GM19023 (cell line): ENCODE measurements around the gene UBE2E2.

Experiments used
- ATAC-seq: cut with Tn5 transposase; IDR thresholded peaks from one replicate; pipeline ENCODE4 v1.9.1; 2021; ENCODE audit warnings: mild to moderate bottlenecking, moderate library complexity; ENCODE audit not compliant: unreplicated experiment

Gene UBE2E2

DNA sequence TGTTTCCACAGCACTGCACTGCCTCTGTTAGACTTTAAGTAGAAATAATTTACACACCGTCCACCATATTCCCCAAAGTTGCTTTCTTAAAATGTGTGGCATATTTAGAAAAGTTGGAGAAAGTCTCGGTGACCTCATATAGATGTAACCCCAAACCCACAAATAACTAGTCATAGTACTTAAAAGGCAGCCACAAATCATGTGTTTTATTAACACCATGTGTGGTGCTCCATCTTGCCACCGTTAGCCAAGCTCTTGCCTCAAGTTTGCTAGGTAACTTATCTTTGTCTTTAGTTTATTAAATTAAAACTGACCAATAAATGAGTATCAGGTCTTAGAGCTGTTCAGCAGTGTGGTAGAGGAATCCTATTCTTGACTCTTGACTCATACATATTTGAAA lies 257.9 kb downstream of the UBE2E2 start:
- ATAC-seq, result no peak

GRCh38 chr3:23463791-23464190 lies 260.7 kb downstream of the UBE2E2 start:
- no peak for ATAC-seq

- no peak for ATAC-seq
These were observed 262.4 kb downstream of the UBE2E2 start for GRCh38 chr3:23465569-23465968.

DNA sequence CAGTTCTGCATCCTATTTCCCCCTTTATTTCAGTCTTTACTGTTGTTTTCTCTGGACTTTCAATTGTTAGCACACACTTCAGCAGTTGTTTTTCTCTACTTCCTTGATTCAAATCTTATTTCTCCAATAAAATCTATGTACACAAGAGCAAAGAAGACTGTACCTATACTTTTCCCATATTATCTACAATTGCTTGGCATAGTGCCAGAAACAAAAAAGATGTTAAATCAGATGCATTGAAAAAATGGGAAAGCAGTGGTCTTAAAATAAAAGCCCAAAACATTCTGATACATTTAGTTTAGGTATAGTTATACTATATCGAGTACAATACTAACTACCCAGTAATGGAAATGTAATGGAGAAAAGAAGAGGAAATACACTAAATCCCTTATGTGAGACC lies 265.1 kb downstream of the UBE2E2 start:
- no peak for ATAC-seq

GRCh38 chr3:23474580-23475357 lies 271.6 kb downstream of the UBE2E2 start:
- no peak for ATAC-seq

- no peak for ATAC-seq
These were observed 272.3 kb downstream of the UBE2E2 start for GRCh38 chr3:23475446-23475845.

- no peak for ATAC-seq
These were observed 275.9 kb downstream of the UBE2E2 start for GRCh38 chr3:23479026-23479425.

DNA sequence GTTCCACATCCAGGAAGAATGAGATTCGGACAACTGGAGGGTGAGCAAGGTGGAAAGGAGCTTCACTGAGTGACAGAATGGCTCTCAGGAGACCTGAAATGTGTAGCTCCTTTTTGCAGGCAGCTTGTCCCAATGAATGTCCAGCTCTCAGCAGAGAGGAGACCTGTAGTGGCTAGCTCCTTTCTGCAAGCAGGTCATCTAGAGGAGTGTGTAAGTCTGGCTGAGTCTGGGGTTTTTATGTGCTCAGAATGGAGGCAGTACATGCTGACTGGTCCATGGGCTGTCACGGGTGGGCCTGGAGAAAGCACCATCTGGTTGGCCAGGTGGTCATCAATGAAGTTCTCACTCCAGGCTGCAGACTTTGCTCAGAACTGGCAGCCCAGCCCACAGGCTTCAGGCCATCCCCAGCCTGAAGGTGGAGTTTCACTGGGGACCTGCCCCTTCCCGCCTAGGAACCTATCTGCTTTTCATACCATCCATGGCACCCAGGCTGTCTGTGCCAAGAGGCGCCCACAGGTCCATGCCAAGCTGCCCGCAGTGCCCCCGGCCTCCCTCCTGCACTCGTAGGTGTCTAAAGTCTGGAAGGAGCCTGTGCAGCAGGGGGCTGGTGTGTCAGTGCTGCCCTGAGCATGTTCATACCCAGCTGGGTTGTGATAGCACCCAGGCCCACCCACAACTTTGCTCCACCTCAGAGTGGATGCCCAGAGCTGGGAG lies 276.6 kb downstream of the UBE2E2 start:
- ATAC-seq, result no peak

GRCh38 chr3:23480329-23480714 lies 277.2 kb downstream of the UBE2E2 start:
- ATAC-seq, result no peak

DNA sequence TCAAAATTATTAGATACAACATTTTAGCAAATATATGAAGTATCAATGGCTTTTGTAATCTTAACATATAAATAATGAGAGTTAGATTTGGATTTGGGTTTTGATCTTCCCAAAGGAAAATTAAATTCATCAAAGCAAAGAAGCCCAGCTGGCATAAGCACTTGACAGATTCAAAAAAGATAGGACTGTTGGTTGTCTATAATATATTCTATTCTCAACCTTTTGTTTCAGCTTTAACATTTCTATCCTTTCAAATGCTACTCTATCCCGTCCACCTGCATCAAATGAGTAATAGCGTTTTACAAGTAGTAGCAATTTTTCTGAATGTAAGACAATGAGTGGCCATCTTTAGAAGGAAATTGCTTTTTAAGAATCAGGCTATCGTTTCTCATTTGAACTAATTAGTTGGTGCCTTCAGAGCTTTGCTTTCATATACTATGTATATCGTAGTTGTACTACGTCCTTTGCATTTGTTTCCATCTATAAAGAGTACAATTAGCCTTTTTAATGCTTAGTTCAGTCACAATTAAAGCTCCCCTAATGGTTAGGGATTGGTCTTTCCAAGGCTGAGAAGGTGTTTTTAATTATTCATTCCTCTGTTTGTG lies 278.0 kb downstream of the UBE2E2 start:
- ATAC-seq, result no peak

DNA sequence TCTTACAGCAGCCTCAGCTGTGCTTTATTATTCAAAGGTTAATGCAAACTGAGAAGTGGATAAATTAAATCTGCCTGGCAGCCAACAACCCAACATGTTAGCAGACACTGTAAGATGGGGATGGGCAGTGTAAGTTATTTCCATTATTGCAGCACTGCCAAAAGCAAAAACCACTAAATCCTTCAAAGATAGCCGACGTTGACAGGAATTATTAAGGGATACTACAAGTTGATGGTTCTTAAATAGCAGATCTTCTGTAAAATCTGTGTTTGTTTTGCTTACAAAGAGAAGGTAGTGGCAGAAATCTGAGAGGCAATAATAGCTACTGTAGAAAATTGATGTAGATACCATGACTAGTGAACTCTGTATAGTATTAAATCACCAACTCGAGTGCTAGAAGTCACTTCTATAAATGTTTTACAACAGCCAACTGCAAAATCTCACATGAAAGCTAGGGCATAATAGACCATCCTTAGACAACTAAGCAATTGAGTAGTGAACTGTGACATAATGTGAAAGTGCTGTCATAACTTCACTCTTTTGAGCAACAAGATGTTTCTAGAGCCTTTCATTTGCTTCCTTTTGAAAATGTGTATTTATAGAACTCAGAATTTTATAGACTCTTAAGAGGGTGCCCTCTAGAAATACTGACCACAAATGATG lies 278.6 kb downstream of the UBE2E2 start:
- no peak for ATAC-seq

DNA sequence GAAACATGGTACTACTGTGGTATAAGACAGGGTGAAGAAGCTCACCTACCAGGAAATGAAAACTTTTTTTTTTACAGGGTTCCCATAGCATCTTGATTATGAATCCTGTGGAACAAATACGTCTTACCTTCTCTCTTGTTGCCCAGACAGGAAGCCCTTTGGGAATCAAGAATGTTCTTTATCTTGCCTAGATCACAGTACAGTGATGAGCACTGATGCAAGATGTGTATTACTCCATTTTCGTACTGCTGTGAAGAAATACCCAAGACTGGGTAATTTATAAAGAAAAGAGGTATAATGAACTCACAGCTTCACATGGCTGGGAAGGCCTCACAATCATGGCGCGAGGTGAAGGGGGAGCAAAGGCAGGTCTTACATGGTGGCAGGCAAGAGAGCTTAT lies 281.3 kb downstream of the UBE2E2 start:
- ATAC-seq, result no peak

DNA sequence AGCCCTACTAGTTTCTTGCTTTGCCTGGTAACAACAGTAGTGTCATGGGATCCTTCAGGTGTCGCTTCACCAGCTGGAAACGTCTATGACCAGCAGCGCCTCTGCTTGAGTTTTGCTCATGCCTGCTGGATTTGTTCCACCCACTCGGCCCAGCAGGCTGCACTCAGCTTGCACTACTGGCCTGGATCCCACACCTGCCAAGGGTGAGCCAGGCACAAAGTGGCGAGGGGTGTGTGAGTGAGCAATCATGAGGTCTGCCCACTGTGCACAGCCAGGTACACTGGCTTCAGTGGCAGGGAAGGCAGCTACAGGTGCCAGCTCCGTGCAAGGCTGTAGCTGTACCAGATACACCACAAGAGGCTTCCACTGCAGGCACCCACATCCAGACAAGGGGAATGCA lies 282.8 kb downstream of the UBE2E2 start:
- no peak for ATAC-seq

DNA sequence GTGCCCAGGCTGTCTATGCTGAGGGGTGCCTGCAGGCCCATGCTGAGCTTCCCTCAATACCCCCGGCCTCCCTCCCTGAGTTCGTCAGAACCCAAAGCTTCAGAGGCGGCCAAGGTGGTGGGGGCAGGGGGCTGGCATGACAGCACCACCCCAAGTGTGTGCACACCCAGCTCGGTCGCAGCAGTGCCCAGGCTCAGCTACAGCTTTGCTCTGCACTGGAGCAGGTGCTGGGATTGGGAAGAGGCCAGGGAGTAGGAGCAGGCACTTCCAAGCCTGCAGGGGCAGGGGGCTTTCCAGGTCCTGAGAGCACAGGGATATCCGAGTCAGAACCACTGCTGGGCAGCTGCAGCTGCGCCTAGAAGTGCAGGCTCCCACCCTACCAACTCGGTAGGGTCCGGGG lies 283.9 kb downstream of the UBE2E2 start:
- ATAC-seq, result no peak

DNA sequence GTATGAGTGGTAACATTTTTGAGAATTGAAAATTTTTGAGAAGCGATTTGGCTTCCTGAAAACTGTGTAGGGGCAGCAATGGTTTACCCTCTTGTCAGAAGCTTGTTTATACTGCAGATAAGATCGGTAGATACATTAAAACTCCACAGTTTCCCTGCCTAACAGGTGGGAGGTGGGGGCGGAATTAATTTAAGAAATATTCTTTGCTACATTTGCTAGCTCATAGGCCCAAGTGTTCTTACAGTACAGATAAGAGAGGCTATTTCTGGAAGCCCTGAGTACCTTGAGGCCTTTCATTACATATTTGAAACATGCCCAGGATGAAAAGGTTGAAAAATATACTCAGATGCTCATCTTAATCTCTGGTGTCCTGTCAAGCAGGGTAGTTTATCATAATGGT lies 285.5 kb downstream of the UBE2E2 start:
- no peak for ATAC-seq

- ATAC-seq, result no peak
These were observed 286.4 kb downstream of the UBE2E2 start for GRCh38 chr3:23489300-23490158.

GRCh38 chr3:23490459-23490858 lies 287.3 kb downstream of the UBE2E2 start:
- no peak for ATAC-seq

- no peak for ATAC-seq
These were observed 288.9 kb downstream of the UBE2E2 start for GRCh38 chr3:23492057-23492456.

DNA sequence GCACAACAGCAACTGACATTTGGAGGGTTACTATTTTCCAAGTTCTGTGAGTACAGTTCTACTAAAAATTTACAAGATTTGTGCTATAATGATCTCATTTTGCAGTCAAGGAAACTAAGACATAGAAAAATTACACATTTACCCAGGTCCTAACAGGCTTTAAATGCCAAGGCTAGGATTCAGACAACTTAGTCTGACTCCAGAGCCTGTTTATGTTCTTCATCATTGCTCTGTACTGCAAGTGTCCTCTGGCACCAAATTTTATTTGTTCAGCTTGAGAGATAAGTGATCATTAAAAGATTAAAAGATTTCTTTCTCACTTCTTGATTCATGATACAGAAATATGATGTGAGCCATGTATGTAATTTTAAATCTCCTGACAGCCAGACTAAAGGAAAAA lies 290.8 kb downstream of the UBE2E2 start:
- no peak for ATAC-seq

- ATAC-seq, result no peak
These were observed 291.8 kb downstream of the UBE2E2 start for GRCh38 chr3:23494967-23495366.

- no peak for ATAC-seq
These were observed 292.4 kb downstream of the UBE2E2 start for GRCh38 chr3:23495507-23495906.
